ENCODE data around the gene GALNT9. TPM values are rescaled to one million over a fixed set of nuclear protein-coding genes. Genes with fewer than 3 reads are reported as not detected.

GALNT9 gene
- total RNA-seq, 4 donors from 2014 or later: 0.17 to 0.58 (median 0.46) TPM

- Histone ChIP-seq H3K36me3 (peaks cover 5 to 49% (median 39%) of the 10 kb centered on the region in 4 donors), H3K4me3 (no peak overlapping the region), H3K27me3 (no peaks in the 10 kb centered on the region), H3K4me1 (peaks cover 0 to 12% (median 9%) of the 10 kb centered on the region in 4 donors), H3K9me3 (no peaks in the 10 kb centered on the region), H3K27ac (replicated peaks in 1 of 4) (no peak overlapping the region)
- whole genome bisulfite sequencing: 87% methylated on average over 42 of the region's 51 CpGs
- intact Hi-C loops (cut with DNase I): loop anchor here (5.0 to 10.0 kb wide), 2 partner anchors 262 to 460 kb away; partner anchors contain the start of genes LRCOL1 and P2RX2
- TF ChIP-seq POLR2A (IDR thresholded peaks at IDR 0.05; ENCODE audit: low read depth) (no peak), POLR2AphosphoS5 (IDR thresholded peaks at IDR 0.05) (no peak), EP300 (IDR thresholded peaks at IDR 0.05) (no peak), CTCF (IDR thresholded peaks at IDR 0.05) (no peak)
- no peak for DNase-seq (ENCODE audit: extremely low spot score)
Observed at GRCh38 chr12:132154941-132155770, 174.2 kb downstream of the GALNT9 start.

GRCh38 chr12:132154341-132154761, 175.0 kb downstream of the GALNT9 start:
- Histone ChIP-seq H3K36me3 (peaks cover 5 to 49% (median 40%) of the 10 kb centered on the region in 4 donors), H3K4me3 (peak overlapping the region; percentile 30 to 53 (median 36)), H3K9me3 (no peaks in the 10 kb centered on the region), H3K4me1 (peaks cover 0 to 12% (median 9%) of the 10 kb centered on the region in 4 donors), H3K27ac (replicated peaks in 1 of 4) (no peak overlapping the region), H3K27me3 (no peaks in the 10 kb centered on the region)
- no peak for TF ChIP-seq EP300 (IDR thresholded peaks at IDR 0.05)
- TF ChIP-seq POLR2AphosphoS5 (IDR thresholded peaks at IDR 0.05): no peak
- no peak for TF ChIP-seq CTCF (IDR thresholded peaks at IDR 0.05)
- TF ChIP-seq POLR2A (IDR thresholded peaks at IDR 0.05; ENCODE audit: low read depth): no peak
- DNase-seq (ENCODE audit: extremely low spot score): no peak
- 84% methylated on average over 9 of the region's 21 CpGs for WGBS
- intact Hi-C loops (cut with DNase I): loop anchor here (5.0 to 10.0 kb wide), 2 partner anchors 263 to 460 kb away; partner anchors contain the start of genes LRCOL1 and P2RX2

DNA sequence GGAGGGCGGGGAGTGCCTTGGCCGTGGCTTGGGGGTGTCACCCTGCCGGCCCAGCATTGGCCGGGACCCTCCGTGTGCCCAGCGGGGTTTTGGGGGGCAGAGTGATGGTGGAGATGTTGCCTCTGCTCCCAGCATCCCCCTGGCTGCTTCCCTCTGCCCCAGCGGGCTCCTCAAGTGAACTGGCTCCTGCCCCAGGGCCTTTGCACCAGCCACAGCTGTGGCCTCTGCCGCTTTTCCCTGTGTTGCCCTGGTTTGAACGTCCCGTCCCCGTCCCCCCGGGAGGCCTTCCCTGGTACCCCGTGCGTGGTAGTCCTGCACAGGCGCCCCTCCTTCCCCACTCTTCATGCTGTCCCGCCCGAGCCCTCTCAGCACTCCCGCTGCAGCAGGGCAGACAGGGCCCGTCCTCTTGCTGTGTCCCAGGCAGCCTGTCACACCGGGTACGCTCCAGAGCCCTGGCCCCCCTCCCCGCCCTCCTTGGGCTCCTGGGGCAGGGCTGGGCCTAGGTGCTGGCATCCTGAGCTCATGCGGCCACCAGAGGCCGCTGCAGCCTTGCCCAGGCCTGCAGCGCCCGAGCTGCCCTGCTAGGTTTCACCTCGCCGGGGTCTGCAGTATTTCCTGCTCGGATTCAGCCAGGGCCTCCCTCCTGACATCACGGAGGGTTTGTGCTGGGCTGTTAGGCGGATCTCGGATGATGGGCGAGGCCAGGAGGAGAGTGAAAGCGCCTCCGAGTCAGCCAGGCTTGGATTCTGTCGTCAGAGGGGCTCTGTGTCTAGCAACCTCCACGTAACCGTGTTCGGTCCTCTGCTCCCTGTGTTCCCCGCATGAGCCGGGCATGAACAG, 175.7 kb downstream of the GALNT9 start:
- no peaks in the 10 kb centered on the region for H3K9me3 ChIP-seq
- peaks cover 5 to 52% (median 42%) of the 10 kb centered on the region in 4 donors for H3K36me3 ChIP-seq
- H3K27me3 ChIP-seq: no peaks in the 10 kb centered on the region
- H3K4me3 ChIP-seq: peak overlapping the region; percentile 30 to 53 (median 36)
- WGBS: 55% methylated on average over 10 of the region's 41 CpGs
- H3K27ac ChIP-seq (replicated peaks in 1 of 4): no peak overlapping the region
- intact Hi-C loops (cut with DNase I): loop anchor here (5.0 to 10.0 kb wide), 2 partner anchors 264 to 461 kb away; partner anchors contain the start of genes LRCOL1 and P2RX2
- H3K4me1 ChIP-seq: peaks cover 0 to 12% (median 9%) of the 10 kb centered on the region in 4 donors
- no peak for DNase-seq (ENCODE audit: extremely low spot score)
- TF ChIP-seq CTCF (IDR thresholded peaks at IDR 0.05): peak; percentile 86 to 96 (median 88)
- no peak for TF ChIP-seq POLR2A (IDR thresholded peaks at IDR 0.05; ENCODE audit: low read depth)

DNA sequence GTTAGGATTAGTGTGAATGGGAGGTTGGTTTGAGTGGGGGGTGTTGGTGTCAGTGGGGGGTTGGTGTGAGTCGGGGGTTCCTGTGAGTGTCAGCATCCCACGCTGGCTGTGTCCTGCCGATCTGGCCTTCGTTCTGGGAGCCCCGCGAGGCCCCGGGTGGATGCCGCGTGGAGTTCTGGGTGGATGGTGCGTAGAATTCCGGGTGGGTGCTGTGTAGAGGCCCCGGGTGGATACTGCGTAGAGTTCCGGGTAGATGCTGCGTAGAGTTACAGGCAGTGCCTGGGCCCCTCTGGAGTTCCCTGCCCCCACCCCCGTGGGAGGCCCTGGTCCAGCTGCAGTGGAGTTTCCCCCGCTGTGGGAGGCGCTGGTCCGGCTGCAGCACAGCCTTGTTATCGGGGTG, 176.4 kb downstream of the GALNT9 start:
- Histone ChIP-seq H3K27ac (replicated peaks in 1 of 4) (no peak overlapping the region), H3K9me3 (no peaks in the 10 kb centered on the region), H3K4me1 (peaks cover 0 to 12% (median 9%) of the 10 kb centered on the region in 4 donors), H3K27me3 (no peaks in the 10 kb centered on the region), H3K4me3 (no peak overlapping the region), H3K36me3 (peaks cover 5 to 54% (median 46%) of the 10 kb centered on the region in 4 donors)
- no peak for DNase-seq (ENCODE audit: extremely low spot score)
- no peak for TF ChIP-seq CTCF (IDR thresholded peaks at IDR 0.05)
- TF ChIP-seq EP300 (IDR thresholded peaks at IDR 0.05): no peak
- TF ChIP-seq POLR2AphosphoS5 (IDR thresholded peaks at IDR 0.05): no peak
- TF ChIP-seq POLR2A (IDR thresholded peaks at IDR 0.05; ENCODE audit: low read depth): no peak
- intact Hi-C loops (cut with DNase I): loop anchor here (5.0 to 10.0 kb wide), 2 partner anchors 264 to 462 kb away; partner anchors contain the start of genes LRCOL1 and P2RX2
- 90% methylated on average over 17 of the region's 20 CpGs for WGBS
